Cardiac septum (tissue), 1 donor: Measurements from ENCODE around the gene CPEB1. TPM values are rescaled to one million over a fixed set of nuclear protein-coding genes. Genes with fewer than 3 reads are reported as not detected.
A peak's percentile ranks its signal among the peaks of the same experiment; 100 is the strongest.

Experiments
- DNase-seq: peaks from one replicate; pipeline ENCODE4 v3.0.0-alpha.2; 2020; ENCODE audit warnings: low spot score
- intact Hi-C: fragments of 100-400 bp; cut with DNase I; formaldehyde crosslinking; loops from one replicate; pipeline ENCODE4 v1.14.0; 2022
- total RNA-seq: library from RNA; stranded (reverse); fragmentation: NEBNext Ultra II Directional; extraction: Animal tissue kit (Norgen Biotek cat#: 25700); gene quantifications from one replicate; pipeline ENCODE4 v1.2.1, GENCODE V29; 2021
- donor health status: DM: no; HTN: no; CAD: no.

The CPEB1 gene
- total RNA-seq, 1 donor from 2014 or later: 3.1 TPM

DNA sequence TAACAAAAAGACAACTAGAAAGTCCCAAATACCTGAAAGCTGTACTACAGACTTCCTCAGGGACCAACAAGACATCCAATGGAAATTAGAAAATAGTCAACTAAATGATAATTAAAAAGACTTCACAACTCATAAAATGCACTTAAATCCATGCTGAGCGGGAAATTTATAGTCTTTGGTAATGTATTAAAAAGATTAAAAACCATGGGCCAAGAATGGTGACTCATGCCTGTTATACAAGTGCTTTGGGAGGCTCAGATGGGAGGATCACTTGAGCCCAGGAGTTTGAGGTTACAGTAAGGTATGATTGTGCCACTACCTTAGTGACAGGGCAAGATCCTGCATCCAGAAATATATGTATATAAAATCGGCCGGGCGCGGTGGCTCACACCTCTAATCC is 45.0 kb downstream of the CPEB1 start:
- no peak for DNase-seq
- intact Hi-C loops: no loop called here

DNA sequence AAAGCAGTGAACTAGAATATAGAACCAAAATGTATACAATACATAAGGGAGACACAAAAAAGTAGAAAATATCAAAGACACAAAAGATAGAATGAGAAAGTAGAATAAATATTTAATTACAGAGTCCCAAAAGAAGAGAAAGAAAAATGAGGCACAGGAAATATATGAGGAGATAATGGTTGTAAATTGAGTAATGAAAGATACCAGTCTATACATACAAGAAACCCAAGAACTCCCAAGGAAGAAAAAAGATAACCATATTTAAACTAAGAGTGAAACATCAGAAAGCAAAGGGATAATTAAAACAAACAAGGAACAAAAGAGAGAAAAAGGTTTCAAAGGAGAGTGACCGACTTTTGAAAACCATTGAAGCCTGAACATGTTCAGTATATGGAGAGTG is 47.3 kb downstream of the CPEB1 start:
- no peak for DNase-seq
- intact Hi-C loops: no loop called here

DNA sequence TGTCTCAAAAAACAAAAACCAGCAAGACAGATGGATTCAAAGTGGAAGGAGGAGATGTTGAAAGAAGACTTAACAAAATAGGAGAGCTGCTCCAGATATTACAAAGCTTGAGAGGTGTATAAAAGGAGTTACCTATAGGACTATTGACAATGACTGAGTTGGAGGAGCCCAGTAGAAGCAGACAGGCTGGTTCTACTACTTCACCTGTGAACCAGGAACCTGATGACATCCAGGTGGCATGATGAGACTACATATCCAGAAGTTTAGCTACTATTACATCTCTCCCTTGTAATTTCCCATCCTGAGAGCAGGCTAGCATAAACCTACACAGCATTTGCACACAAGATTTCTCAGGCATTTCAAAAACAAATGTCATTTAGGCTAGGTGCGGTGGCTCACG is 49.3 kb downstream of the CPEB1 start:
- intact Hi-C loops: no loop called here

DNA sequence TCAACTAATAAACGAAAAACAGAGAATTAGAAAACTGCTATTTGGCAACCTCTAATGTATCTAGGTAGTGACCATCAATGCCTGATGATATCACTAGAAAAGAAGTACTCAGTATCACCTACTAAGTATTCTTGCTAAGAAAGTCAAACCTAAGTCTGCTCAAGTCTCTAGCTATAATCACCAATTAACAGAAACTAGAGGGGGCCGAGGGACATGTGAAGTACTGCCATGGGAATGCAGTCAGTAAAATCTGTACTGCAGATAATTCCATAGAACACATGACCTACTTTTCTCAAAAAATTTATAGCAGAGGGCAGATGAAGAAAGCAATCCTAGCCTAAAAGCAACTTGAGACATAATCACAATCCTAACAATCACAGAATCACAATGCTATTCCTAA is 51.4 kb downstream of the CPEB1 start:
- intact Hi-C loops: no loop called here

More for the DNA sequence above, 49.3 kb downstream of the CPEB1 start:
- DNase-seq: no peak

DNA sequence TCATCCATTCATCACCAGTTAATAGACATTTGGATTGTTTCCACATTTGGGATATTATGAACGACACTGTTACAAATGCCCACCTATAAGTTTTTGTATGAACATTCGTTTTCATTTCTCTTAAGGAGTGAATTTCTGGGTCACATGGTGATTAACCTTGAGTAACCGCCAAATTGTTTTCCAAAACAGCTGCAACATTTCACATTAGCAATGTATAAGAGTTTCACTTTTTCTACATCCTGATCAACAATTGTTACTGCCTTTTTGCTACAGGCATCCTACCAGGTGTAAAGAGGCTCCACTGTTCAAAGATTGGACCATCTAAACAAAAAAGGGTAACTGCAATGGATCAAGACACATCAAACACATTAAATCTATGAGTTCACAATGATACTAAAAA is 52.0 kb downstream of the CPEB1 start:
- intact Hi-C loops: no loop called here
- no peak for DNase-seq

More for the DNA sequence above, 51.4 kb downstream of the CPEB1 start:
- no peak for DNase-seq

DNA sequence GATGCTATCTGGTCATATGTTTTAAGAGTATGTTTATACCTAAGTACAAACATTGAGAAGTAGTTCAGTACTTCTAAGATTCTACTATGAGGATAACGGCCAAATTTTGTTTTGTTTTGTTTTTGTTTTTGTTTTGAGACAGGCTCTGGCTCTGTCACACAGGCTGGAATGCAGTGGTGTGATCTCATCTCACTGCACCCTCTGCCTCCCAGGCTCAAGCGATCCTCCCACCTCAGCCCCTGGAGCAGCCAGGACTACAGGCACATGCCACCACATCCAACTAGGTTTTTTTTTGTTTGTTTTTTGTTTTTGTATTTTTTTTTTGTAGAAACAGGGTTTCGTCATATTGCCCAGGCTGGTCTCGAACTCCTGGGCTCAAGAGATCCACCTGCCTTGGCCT is 59.4 kb downstream of the CPEB1 start:
- intact Hi-C loops: no loop called here
- no peak for DNase-seq

DNA sequence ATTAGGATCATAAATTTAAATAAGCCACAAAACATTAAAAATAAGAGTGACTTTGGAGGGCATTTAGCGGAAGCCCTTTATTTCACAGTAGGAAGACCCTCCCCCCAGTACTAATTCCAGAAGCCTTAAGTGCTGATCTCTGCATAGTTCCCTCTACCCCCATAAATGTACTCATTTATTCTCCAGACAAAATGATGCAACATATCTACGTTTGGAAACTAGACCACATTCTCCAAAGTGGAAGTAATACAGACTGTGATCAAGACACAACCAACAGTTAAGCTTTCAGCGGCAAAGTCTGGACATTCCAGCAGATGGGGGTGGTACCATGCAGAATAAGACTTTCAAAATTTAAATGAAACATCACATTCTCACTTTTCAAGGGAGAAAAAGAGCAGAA is 62.1 kb downstream of the CPEB1 start:
- DNase-seq: no peak
- intact Hi-C loops: no loop called here

DNA sequence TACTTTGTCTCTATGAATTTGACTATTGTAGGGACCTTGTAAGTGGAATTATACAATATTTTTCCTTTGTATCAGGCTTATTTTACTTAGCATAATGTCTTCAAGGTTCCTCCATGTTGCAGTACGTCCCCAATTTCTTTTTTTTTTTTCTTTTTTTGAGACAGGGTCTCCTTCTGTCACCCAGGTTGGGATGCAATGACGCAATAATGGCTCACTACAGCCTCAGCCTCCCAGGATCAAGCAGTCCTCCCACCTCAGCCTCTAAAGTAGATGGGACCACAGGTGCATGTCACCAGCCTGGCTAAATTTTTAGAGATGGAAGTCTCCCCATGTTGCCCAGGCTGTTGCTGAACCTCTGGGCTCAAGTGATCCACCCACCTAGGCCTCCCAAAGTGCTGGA is 66.5 kb downstream of the CPEB1 start:
- DNase-seq: no peak

DNA sequence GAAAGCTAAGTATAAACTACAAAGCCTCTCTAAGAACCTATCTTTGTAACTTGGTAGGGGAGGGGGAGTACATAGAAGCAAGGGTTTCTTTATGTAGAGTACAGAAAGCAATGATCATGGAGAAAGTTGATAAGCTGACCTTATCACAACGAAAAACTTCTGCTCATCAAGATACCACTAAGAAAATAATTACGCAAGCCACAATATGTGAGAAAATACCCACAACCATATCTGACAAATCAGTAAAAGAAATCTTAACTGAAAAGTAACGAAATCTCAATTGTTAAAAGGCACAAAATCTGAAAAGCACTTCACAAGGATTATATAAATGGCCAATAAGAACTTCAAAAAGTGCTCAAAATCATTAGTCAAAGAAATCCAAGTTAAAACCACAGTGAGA is 71.8 kb downstream of the CPEB1 start:
- intact Hi-C loops: no loop called here
- no peak for DNase-seq

More for the DNA sequence above, 66.5 kb downstream of the CPEB1 start:
- intact Hi-C loops: no loop called here

DNA sequence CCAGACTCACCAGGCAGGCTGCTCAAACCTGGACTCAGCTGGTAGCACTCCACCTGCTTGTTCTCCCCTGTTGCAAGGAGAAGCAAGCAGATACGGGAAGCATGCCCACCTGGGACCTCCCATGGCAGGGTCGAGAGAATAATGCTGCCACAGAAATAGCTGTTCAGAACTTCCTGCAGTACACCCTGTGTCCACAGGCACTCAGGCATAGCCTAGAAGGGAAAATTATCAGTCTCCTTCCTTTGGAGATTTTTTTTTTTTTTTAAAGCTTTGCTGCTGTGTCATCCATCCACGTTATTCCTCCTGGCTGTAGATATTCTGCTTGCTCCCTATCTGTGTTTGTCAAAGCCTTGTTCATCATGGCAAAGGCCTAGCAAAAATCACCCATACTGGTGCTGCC is 74.2 kb downstream of the CPEB1 start:
- no peak for DNase-seq
- intact Hi-C loops: no loop called here

DNA sequence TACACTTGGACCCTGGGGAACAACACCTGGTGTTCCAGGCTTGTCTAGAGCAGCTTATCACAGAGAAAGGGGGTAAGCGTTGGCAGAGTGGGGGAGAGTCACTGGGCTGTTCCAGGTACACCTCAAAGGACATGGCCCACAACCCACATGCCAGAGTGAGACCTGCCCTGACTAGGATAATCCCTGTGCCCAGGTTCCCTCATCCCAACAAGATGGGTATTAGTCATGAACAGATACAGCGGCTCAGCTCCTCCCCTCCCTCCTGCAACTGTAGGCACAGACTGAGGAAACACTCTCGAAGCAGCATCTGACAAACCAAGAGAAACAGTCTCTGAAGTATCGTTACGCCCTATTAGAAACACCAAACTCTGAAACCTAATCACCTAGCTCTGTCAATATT is 74.9 kb downstream of the CPEB1 start:
- intact Hi-C loops: no loop called here

DNA sequence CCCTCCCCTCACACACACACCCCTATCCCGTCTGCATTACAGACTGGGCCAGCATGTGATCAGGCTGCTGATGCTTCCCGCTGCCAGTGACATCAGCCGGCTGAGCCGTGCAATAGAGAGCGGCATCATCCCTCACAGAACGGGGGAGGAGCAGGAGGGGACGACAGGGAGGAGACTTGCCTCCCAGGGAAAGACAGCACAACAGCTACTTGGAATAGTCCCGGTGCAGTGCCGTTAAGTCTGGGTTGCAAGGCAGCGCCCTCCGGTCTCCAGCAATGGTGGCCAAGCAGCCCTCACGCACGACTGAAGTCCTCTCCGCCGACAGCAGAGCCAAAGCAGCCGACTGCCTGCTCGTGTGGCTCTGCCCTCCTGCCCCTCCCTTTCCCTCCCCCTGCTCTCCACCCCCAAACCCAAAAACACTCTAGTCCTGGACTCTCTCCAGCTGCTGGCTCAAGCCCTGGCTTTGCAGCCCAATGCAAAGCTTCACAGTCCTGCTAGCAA is 75.4 kb downstream of the CPEB1 start:
- intact Hi-C loops: no loop called here
- DNase-seq: no peak

More for the DNA sequence above, 74.9 kb downstream of the CPEB1 start:
- DNase-seq: no peak

DNA sequence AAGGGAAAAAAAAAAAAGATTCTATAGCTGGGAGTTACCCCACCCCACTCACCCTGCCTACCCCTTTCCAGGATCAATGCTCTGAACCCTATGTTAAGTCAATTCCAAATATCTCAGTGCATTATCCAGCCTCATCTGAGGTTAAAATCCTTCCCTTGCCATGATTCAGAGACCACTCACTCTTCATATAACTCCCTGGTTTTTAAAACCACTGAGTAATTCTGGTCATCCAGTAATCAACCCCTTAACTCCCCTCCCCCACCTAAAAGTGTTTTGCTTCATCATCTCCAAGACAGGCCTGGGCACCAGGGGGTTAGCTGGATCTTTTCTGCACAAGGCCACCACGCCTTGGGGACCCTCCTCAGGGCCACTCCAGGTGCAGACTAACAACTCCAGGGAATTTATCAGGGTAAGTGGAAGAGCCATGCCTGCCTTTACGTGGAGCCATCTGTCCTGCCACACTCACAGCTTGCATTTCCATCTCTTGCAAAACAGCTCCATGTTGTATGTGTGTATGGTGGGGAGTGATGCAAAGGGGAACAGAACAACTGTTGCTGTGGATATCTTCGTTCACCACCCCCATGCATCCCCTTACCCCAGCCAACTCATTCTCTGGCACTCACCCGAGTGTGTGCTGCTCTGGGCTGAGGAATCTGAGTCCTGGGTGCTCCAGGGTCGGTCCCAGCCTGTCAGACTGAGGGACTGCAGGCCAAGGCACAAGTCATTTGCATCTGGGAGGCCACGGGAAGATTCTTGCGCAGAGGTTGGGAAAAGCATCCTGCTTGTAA is 76.2 kb downstream of the CPEB1 start:
- intact Hi-C loops: no loop called here
- DNase-seq: no peak

DNA sequence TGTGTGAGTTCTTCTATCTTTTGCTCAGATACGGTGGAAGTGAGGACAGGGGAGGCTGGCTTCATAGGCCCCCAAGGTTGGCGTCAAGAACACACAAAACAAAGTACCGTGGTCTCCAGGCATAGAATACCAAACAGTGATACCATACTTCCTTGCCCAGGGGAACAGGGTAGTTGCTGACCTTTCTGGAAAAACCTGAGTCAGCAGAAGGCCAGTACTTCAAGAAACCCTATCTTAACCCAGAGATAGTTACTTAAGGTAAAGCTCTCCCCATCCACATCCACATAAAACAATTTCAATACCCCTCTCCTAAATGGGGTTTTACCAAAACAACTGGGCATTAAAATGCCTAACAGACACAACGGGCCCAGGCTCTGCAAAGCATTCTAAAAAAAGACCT is 77.3 kb downstream of the CPEB1 start:
- DNase-seq: no peak
- intact Hi-C loops: no loop called here

DNA sequence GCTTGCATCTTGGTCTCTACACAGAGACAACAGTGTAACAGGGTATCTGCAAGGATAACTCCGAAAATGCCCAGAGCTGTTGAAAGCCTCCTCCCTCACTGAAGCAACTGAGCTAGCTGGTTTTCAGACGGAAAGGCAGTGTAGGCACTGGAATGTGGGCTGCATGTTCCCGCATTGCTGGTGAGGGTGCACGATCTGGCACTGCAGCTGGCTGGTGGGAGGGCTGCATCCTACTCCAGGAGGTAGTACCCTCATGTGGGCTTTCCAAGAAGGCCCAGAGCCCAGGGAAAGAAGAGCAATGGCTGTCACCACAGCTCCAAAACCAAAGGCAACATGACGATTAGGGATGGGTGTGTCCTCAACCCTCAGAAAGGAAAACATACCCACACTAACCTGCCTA is 78.2 kb downstream of the CPEB1 start:
- intact Hi-C loops: no loop called here
- DNase-seq: no peak

DNA sequence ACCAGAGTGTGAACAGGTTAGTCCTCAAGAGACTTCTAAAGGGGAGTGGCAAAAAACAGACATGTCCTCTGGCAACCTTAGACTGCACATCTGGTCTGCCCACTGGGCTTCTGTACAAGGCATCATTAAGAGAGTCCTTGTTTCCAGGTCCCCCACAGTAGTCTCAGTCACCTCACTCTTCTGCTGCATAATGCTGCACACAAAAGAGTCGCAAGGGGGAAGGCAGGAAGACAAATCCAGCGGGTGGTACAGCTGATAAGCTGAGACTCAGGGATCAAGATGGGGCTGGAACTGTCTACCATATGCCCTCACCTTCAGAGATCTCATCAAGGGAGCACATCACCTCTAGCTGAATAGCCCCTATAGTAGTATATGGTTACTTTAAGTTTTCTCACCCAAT is 79.5 kb downstream of the CPEB1 start:
- DNase-seq: peak; percentile 19
- intact Hi-C loops: no loop called here

DNA sequence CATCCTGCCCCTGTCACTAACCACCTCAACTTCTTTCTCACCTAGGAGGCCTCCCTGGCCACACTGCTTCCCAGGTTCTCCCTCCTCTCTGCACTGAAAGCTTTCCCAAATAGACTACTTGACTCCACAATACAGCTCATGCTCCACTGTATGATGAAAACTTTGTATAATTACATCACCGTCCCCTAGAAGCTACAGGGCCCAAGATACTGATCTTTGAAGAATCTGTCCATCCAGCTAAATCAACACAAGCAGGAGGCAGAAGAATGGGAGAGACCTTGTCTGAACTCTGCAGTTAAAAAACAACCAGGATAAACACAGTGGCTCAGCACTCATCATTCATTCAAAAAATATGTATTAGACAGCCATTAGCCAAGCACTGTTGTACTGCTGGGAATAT is 80.5 kb downstream of the CPEB1 start:
- no peak for DNase-seq
- intact Hi-C loops: no loop called here

DNA sequence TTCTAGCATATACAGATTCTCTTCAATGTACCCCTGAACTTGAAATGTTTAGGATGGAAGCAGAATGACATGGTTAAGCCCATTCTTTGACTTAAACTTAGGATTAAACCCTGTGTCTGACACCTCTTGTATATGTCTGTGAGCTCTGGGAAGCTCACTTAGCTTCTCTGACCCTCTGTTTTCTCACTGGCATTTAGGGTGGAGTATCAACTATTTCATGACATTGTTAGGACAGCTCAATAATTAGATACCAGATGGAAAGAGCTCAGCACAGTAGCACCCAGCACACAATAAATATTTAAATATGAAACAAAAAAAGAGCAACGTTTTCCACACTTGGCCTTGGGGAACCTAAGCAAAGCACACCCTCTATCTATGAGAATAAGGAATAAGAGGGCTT is 88.7 kb downstream of the CPEB1 start:
- DNase-seq: no peak
- intact Hi-C loops: no loop called here

DNA sequence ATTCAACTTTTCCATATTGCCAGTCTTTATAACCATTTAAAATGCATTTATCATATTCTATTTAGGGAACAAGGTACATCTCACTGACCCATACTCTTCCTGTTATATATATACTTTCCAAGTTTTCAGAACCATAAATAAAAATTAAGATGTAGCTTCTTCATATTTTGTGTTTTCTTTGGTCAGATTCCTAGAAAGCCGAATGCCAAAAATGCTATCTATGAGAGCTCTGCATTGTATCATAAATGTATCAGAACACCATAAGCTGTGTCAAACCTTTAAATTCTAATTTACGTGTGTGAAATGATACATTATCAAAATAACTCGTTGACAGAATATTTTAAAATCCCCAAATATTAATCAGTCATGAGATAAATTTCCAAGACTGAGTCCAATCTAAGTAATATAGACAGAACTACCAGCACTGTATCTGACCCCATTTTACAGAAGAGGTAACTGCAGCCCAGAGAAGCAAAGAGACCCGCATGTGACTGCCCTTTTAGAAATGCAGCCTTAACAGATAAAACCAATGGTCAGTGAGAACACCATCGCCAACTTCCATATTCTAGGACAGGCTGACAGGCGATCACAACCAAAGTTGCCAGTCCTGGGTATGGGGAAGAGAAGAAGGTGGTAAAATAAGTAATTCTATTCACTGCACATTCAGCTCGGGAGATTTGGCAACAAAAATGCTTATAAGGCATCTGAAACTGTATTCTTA is 90.7 kb downstream of the CPEB1 start:
- intact Hi-C loops: no loop called here
- peak; percentile 54 for DNase-seq

DNA sequence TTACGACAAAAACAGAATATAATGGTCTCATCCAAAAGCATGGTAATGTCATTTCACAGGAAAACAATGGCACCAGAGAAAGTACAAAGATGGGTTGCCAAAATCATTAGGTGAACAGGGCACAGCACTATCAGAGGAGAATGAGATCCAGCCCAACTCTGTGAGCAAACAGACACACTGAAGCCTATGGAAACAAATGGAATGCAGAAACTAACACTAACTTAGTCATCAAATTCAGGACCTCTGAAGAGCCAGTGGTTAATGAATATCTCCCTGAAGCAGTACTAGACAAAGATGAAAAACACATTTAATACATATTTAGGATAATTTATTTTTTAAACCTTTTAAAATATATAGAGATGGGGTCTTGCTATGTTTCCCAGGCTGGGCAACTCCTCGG is 92.3 kb downstream of the CPEB1 start:
- DNase-seq: no peak
- intact Hi-C loops: no loop called here

DNA sequence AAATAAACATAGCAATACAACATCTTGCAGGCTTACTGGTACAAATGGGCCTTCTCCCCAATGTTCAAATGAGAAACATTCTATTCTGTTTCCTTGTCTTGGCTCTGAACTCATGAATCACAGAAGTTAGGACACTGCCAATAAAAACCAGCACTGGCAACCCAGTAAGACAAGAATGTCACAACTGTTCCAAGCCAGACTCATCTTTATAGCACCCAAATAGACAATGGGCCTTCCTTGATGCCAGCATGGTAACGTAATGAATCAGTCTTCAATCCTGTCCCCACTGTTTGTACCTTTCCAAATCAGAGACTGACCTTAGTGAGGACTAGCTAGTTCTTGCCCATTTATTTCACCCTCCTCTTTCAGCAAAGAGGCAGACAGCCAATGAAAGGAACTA is 92.8 kb downstream of the CPEB1 start:
- intact Hi-C loops: no loop called here
- DNase-seq: no peak
